H1 (cell line): ENCODE data around the gene NEK10.

Experiments used
- CTCF ChIP-seq, 3 experiments: IDR thresholded peaks; 1 replicate in 2 of 3; 2 replicates in 1 of 3; pipeline versions ENCODE4 v1.5.1 to v1.6.1; 2011; ENCODE audit warnings: low read length in 3 of 3, mild to moderate bottlenecking in 3 of 3, inconsistent platforms in 2 of 3, low read depth in 1 of 3, moderate library complexity in 1 of 3; ENCODE audit not compliant: insufficient read depth in 1 of 3; ENCODE audit errors: control extremely low read depth in 1 of 3
- EP300 ChIP-seq, 2 experiments: IDR thresholded peaks; 1 replicate in 1 of 2; 2 replicates in 1 of 2; pipeline ENCODE4 v1.6.1; 2011 to 2012; ENCODE audit warnings: low read depth in 2 of 2, low read length in 2 of 2, mild to moderate bottlenecking in 2 of 2, borderline replicate concordance in 1 of 2, inconsistent platforms in 1 of 2, moderate library complexity in 1 of 2
- EZH2 ChIP-seq: fragments of 200-600 bp; sonication (generic); IDR thresholded peaks from 2 replicates; pipeline ENCODE4 v1.7.1; 2012; ENCODE audit warnings: low read depth, mild to moderate bottlenecking, moderate library complexity, low read length, inconsistent platforms; ENCODE audit not compliant: severe bottlenecking
- HDAC6 ChIP-seq: IDR thresholded peaks from one replicate; pipeline ENCODE4 v1.7.1; 2012; ENCODE audit warnings: low read depth, mild to moderate bottlenecking, inconsistent platforms, low read length, moderate library complexity
- POLR2A ChIP-seq, 2 experiments: IDR thresholded peaks; 1 replicate in 1 of 2; 2 replicates in 1 of 2; pipeline ENCODE4 v1.6.1; 2011; ENCODE audit warnings: low read depth in 2 of 2, low read length in 2 of 2, mild to moderate bottlenecking in 2 of 2; ENCODE audit errors: control extremely low read depth in 1 of 2
- POLR2AphosphoS5 ChIP-seq: IDR thresholded peaks from 2 replicates; pipeline ENCODE4 v1.6.1; 2011; ENCODE audit warnings: low read depth, low read length
- RXRA ChIP-seq: IDR thresholded peaks from 2 replicates; pipeline ENCODE4 v1.6.1; 2011; ENCODE audit warnings: low read depth, mild to moderate bottlenecking, low read length, moderate library complexity; ENCODE audit not compliant: insufficient read depth
- SP1 ChIP-seq: IDR thresholded peaks from 2 replicates; pipeline ENCODE4 v1.6.1; 2011; ENCODE audit warnings: low read depth, low read length
- TAF1 ChIP-seq: IDR thresholded peaks from 2 replicates; pipeline ENCODE4 v1.6.1; 2011; ENCODE audit warnings: mild to moderate bottlenecking, low read depth, low read length
- TCF12 ChIP-seq: IDR thresholded peaks from 2 replicates; pipeline ENCODE4 v1.6.1; 2011; ENCODE audit warnings: low read depth, mild to moderate bottlenecking, low read length

DNA sequence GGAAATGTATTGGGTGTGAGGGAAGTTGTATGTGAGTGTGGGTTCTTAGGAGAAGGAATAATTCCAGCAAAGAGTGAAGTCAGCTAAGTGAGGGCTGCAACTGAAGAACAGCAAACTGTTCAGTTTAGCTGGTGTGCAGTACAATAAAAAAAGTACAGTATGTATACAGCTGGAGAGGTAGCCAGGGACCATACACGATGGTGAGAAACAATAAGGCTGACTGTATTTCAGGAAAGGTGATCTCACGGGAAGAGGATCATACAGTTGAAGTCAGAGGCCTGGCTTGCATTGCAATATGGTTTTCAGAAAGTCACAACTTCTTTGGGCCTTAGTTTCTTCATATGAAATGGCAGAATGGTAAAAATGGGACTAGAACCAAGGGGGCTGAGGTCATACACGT is 222.4 kb downstream of the NEK10 start:
- TF ChIP-seq CTCF (IDR thresholded peaks at IDR 0.05; ENCODE audit: control extremely low read depth in 1 of 3, insufficient read depth in 1 of 3, low read depth in 1 of 3, low read length in 3 of 3) (no peak), TAF1 (no peak), HDAC6 (no peak), POLR2AphosphoS5 (no peak), SP1 (no peak), RXRA (no peak), EP300 (IDR thresholded peaks at IDR 0.05; ENCODE audit: borderline replicate concordance in 1 of 2, low read depth in 2 of 2, low read length in 2 of 2) (no peak), EZH2 (no peak), POLR2A (IDR thresholded peaks at IDR 0.05; ENCODE audit: control extremely low read depth in 1 of 2, low read depth in 2 of 2, low read length in 2 of 2) (no peak), TCF12 (no peak)
